Vagina (tissue), 2 donors: ENCODE data around the gene B3GALT4.

Experiments used
- CTCF ChIP-seq, 3 experiments: fragments of 450-650 bp in 2 of 3; fragments of 200-600 bp in 1 of 3; sonication (generic) in 1 of 3; IDR thresholded peaks; one replicate each; pipeline ENCODE4 v1.5.1; 2017 to 2019; ENCODE audit warnings: antibody characterized with exemption in 3 of 3, mild to moderate bottlenecking in 2 of 3, moderate library complexity in 2 of 3
- POLR2A ChIP-seq, 2 donors: fragments of 450-650 bp; IDR thresholded peaks; one replicate each; pipeline ENCODE4 v1.6.1; 2017; ENCODE audit warnings: antibody characterized with exemption in 2 of 2, mild to moderate bottlenecking in 2 of 2, moderate library complexity in 2 of 2
- POLR2AphosphoS5 ChIP-seq, 2 donors: sonication (generic); formaldehyde crosslinking; IDR thresholded peaks; one replicate each; pipeline ENCODE4 v1.9.0; 2017; ENCODE audit warnings: antibody characterized with exemption in 2 of 2, mild to moderate bottlenecking in 2 of 2, low read depth in 1 of 2; ENCODE audit not compliant: insufficient read depth in 1 of 2

GRCh38 chr6:33251395-33252012 is 25.4 kb upstream of the B3GALT4 start:
- TF ChIP-seq CTCF (IDR thresholded peaks at IDR 0.05) (no peak), POLR2AphosphoS5 (IDR thresholded peaks at IDR 0.05; ENCODE audit: insufficient read depth in 1 of 2, low read depth in 1 of 2) (no peak), POLR2A (IDR thresholded peaks at IDR 0.05) (no peak)
